NCI-H345 (cell line): ENCODE measurements around the gene KIAA1328.

Source experiments
- DNase-seq: peaks from one replicate; lab custom pipeline; 2025; lab: John Stamatoyannopoulos, UW

KIAA1328 gene

GRCh38 chr18:36953047-36953446, 124.1 kb downstream of the KIAA1328 start:
- no peak for DNase-seq

- no peak for DNase-seq
These were observed 131.1 kb downstream of the KIAA1328 start for GRCh38 chr18:36960038-36960437.

- no peak for DNase-seq
These were observed 134.5 kb downstream of the KIAA1328 start for GRCh38 chr18:36963464-36963863.

- DNase-seq = no peak
These were observed 145.8 kb downstream of the KIAA1328 start for GRCh38 chr18:36974686-36975085.

- DNase-seq = no peak
These were observed 148.2 kb downstream of the KIAA1328 start for GRCh38 chr18:36977121-36977520.

GRCh38 chr18:36993068-36993467, 164.1 kb downstream of the KIAA1328 start:
- DNase-seq = no peak

GRCh38 chr18:37006742-37007141, 177.8 kb downstream of the KIAA1328 start:
- no peak for DNase-seq

- DNase-seq = no peak
These were observed 183.5 kb downstream of the KIAA1328 start for GRCh38 chr18:37012452-37012851.

- DNase-seq = peak; percentile 8
These were observed 190.4 kb downstream of the KIAA1328 start for GRCh38 chr18:37019157-37019827.

GRCh38 chr18:37033419-37033818, 204.5 kb downstream of the KIAA1328 start:
- DNase-seq = no peak

GRCh38 chr18:37042381-37042780, 213.5 kb downstream of the KIAA1328 start:
- DNase-seq = no peak

- peak; percentile 25 for DNase-seq
These were observed 226.3 kb downstream of the KIAA1328 start for GRCh38 chr18:37055137-37055802.

GRCh38 chr18:37064187-37064586, 235.3 kb downstream of the KIAA1328 start:
- DNase-seq = no peak

GRCh38 chr18:37065254-37065653, 236.3 kb downstream of the KIAA1328 start:
- no peak for DNase-seq

GRCh38 chr18:37084912-37085311, 256.0 kb downstream of the KIAA1328 start:
- DNase-seq = no peak

GRCh38 chr18:37085362-37085761, 256.4 kb downstream of the KIAA1328 start:
- no peak for DNase-seq

GRCh38 chr18:37107748-37108522, 279.0 kb downstream of the KIAA1328 start:
- peak; percentile 63 for DNase-seq

GRCh38 chr18:37122877-37123276, 293.9 kb downstream of the KIAA1328 start:
- DNase-seq = no peak

GRCh38 chr18:37124516-37124915, 295.6 kb downstream of the KIAA1328 start:
- DNase-seq = no peak

- DNase-seq = no peak
These were observed 306.2 kb downstream of the KIAA1328 start for GRCh38 chr18:37135177-37135576.

GRCh38 chr18:37138456-37138855, 309.5 kb downstream of the KIAA1328 start:
- DNase-seq = no peak

GRCh38 chr18:37139876-37140275, 310.9 kb downstream of the KIAA1328 start:
- no peak for DNase-seq

- DNase-seq = no peak
These were observed 316.0 kb downstream of the KIAA1328 start for GRCh38 chr18:37144921-37145320.
